HG03575 (cell line): ENCODE measurements around the gene ALK.

Source experiments
- ATAC-seq: cut with Tn5 transposase; IDR thresholded peaks from one replicate; pipeline ENCODE4 v1.9.1; 2021; ENCODE audit not compliant: unreplicated experiment, insufficient number of reproducible peaks, low FRiP score; ENCODE audit errors: extremely low read depth

ALK gene

DNA sequence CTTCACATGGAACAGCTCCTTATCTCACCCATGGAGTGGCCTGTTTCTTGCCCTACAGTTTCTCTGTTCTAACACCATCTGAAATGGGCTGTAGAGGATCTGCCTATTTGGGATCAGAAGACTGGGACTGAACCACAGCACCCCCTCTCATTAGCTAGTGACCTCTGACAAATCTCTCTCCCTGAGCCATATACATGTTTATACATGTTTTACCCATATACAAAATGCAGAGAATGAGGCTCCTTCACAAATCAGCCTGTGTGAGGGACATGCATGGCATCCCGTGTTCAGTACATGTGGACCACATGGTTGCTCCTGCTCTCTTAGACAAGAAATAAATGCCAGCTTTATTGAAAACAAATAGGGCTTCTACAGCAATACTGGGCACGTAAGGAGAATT is 282.7 kb downstream of the ALK start:
- ATAC-seq = no peak

GRCh38 chr2:29634916-29635315 is 286.5 kb downstream of the ALK start:
- ATAC-seq = no peak

DNA sequence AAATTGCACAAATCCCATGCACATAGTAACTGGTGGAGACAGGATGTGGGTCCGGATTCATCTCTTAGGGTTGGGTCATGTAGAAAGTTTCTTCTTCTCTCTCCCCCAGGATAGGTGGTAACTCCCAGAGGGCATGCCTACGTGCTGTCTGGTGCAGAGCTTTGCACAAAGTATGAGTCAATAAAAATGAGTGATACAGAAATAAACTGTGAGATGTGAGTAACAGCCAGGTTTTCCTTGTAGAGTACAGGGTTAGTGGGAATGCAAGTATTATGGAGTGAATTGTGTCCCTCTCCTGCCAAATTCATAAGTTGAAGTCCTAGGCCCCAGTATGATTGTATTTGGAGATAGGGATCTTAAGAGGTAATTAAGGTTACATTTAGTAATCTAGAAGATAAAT is 289.4 kb downstream of the ALK start:
- ATAC-seq = no peak

DNA sequence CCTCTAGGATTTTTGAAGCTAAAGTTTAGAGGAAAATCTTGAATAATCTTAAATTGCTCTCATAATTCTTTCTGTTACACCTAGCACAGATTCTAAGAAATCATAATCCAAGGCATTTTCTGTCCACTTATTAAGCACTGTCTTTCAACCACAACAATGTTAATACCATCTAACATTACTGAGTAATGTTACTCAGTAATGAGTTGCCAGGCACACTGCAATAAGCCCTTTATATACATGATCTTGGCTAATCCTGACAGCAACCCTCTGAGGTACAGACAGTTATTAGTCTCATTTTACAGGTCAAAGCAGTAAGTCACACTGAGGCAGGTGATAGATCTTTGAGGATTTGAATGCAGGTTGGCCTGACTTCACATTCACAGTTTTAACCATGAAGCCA is 291.9 kb downstream of the ALK start:
- no peak for ATAC-seq

GRCh38 chr2:29628862-29629261 is 292.5 kb downstream of the ALK start:
- ATAC-seq = no peak

DNA sequence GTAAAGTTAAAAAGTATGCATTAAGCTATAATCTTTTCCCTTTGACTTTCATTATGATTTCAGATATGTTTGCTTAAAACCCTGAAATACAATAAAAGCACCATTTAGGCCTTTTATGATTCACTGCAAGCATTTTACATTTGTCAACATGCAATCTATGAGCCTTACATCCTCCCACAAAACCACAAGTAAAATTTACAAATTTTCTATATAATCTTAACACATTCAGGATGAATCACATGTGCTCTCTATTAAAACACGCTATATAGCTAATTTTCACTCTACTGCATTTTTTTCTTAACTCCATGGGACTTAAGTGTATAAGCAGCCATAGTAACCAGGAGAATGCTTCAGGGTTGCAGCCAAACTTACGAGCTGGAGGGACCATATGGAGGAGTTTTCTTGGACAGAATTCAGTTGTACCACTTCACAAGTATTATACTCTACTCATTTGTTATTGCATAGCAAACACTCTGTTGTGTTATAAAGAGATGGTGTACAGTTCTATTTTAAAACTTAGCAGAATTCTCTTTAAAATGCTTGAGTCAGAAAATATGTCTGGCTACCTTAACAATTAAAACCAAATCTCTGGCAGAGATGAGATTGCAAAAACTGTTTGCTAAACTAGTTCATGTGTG is 293.2 kb downstream of the ALK start:
- ATAC-seq = no peak

GRCh38 chr2:29627279-29627711 is 294.1 kb downstream of the ALK start:
- no peak for ATAC-seq

DNA sequence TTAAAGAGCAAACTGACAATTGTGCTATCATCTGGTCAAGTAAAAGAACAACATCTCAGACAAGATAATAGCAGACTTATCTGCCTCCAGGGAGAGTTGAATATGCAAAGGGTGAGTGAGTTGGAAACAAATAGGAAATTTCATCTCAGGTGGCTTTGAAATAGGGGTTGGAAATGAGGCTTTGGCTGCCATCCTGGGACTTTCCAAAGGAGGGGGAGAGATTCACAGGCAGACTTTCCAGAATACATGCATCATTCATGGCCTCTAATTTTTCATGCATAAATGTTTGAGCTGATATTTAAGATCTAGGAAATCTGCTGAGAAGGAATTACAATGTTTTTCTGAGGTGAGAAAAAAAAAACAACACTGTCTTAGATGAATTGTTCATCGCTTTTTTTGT is 300.5 kb downstream of the ALK start:
- ATAC-seq = no peak

DNA sequence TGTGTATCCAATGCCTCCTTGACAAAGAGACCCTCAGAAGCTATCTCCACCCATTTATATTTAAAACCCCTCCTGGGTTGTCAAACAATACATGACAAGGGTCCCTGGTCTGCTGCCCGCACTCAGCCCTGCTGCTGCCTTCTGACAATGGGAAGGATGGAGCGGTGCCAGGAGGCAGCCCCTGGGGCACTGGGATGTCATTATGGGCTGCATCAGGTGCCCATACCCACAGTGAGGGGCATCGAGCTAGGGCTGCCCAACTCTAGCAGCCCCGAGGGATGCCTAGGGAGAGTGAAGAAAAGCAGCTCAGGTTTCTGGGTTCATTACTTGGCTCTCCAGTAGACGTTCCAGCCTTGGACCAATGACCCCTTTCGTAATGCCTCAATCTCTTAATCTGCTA is 301.7 kb downstream of the ALK start:
- no peak for ATAC-seq

DNA sequence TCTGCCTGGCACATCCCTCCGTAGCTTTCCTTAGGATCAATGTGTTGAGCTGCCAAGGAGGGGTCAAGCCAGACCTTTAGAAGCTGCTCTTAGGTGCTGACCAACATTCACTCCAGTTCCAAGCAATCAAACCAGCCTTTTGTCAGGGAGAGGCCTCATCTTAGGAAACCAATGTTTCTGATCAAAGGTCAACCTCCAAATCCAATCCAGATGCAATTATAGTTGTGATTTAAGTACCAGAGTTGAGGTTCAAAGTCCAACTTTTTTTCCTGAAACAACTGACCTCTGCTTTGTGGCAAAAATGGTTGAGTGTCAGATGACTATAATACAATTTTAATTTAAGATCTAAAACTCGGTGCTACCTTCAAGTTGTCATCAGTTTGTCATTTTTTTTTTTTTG is 303.4 kb downstream of the ALK start:
- ATAC-seq = no peak

- ATAC-seq = no peak
Observed at GRCh38 chr2:29617351-29617750, 304.0 kb downstream of the ALK start.

- ATAC-seq = no peak
Observed at GRCh38 chr2:29616569-29616968, 304.8 kb downstream of the ALK start.

DNA sequence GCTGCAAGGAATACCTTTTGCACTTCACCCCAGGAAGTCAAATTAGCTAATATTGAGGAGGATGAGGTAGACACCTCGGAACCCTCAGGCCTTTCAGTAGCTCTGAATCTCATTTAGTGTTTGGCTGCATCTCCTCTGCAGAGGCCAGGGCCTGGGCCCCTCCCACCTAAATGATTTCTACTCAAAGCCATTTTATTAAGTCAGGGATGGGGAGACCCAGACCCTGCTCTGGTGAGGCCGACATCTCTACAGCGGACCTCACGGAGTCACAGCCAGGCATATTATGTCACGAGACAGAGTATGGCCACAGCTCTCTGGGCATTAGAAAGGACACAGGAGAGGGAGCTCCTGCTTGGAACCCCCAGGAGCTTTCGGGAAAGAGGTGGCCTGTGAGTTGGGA is 305.5 kb downstream of the ALK start:
- no peak for ATAC-seq

- ATAC-seq = no peak
Observed at GRCh38 chr2:29615183-29615582, 306.2 kb downstream of the ALK start.

GRCh38 chr2:29614295-29614830 is 307.0 kb downstream of the ALK start:
- ATAC-seq = no peak

DNA sequence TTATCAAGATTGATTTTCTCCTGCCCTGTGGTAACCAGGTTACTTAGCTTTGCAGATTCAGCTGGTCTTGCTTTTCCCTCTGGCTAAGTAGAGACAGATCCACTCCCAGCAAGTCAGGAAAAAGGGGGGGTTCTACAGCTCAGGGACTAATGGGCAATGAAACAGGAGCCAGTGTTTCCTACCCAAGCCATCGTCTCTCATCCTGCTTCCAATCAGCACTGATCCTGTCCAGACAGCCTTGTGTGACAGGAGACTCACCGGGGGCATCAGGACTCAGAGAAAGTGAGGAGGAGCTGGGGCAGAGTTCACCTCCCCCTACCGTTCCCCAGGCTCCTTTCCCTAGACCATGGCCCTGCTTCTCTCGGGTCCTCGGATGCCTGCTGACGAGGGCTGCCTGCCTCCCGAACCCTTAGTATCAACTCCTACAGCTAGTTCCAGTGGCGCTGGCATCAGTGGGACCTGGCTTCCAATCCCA is 307.6 kb downstream of the ALK start:
- no peak for ATAC-seq

DNA sequence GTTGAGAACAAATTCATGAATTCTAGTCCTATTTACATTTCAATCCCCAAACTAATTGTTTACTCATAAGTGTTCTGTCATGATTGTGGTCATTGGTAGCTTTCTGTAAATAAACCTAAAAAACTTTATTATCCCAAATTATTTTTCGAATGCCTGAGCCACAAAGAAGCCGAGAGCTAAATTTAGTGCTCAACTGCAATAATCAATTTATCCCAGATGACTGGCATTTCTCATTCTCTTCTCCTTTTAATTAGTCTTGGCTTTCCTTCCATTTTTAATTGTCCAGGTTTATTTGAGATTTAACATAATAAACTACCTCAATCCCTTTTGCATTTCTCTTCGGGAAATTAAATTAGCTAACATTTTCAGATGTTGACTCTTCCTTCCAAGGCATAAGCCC is 308.3 kb downstream of the ALK start:
- ATAC-seq = no peak

GRCh38 chr2:29612568-29612967 is 308.8 kb downstream of the ALK start:
- no peak for ATAC-seq

- ATAC-seq = no peak
Observed at GRCh38 chr2:29611850-29612249, 309.5 kb downstream of the ALK start.

GRCh38 chr2:29611261-29611660 is 310.1 kb downstream of the ALK start:
- ATAC-seq = no peak

- ATAC-seq = no peak
Observed at GRCh38 chr2:29610569-29610968, 310.8 kb downstream of the ALK start.
